Stimulated activated CD4-positive, alpha-beta T cell treated with anti-CD3 and anti-CD28 coated beads, Interleukin-1b, Interleukin-23, amount 100 ng/mL, for 48 hours (primary cell): ENCODE measurements around the gene WBP1.
"Not testable (repeated sequence)": the region's sequence is repeated elsewhere in the genome, so short reads cannot be mapped to it uniquely, and the experiment has no call there.

Experiments used
- DNase-seq: peaks from one replicate; pipeline ENCODE4 v3.0.0-alpha.2; 2020

Gene WBP1

GRCh38 chr2:74457129-74457548 lies 1.1 kb upstream of the WBP1 start:
- DNase-seq: no peak

GRCh38 chr2:74457549-74458131 lies 598 bp upstream of the WBP1 start:
- DNase-seq: peak; percentile 82

GRCh38 chr2:74458938-74459363 lies 713 bp downstream of the WBP1 start:
- DNase-seq: no peak

- DNase-seq: not testable (repeated sequence)
Measured at GRCh38 chr2:74459503-74460118, 1.4 kb downstream of the WBP1 start.

GRCh38 chr2:74460187-74460586 lies 1.9 kb downstream of the WBP1 start:
- DNase-seq: not testable (repeated sequence)

- no peak for DNase-seq
Measured at GRCh38 chr2:74461187-74462053, 3.2 kb downstream of the WBP1 start.

- DNase-seq: no peak
Measured at GRCh38 chr2:74462054-74462785, 4.0 kb downstream of the WBP1 start.

- DNase-seq: no peak
Measured at GRCh38 chr2:74462786-74463105, 4.5 kb downstream of the WBP1 start.

- no peak for DNase-seq
Measured at GRCh38 chr2:74464406-74464805, 6.2 kb downstream of the WBP1 start.

GRCh38 chr2:74470742-74471141 lies 12.5 kb downstream of the WBP1 start:
- DNase-seq: not testable (repeated sequence)

GRCh38 chr2:74471332-74472065 lies 13.3 kb downstream of the WBP1 start:
- DNase-seq: no peak

GRCh38 chr2:74472086-74472944 lies 14.1 kb downstream of the WBP1 start, which contains the start of gene MRPL53:
MRPL53 (minus strand) TSS chr2:74472680; CDS start chr2:74472660, 20 bp downstream.
- DNase-seq: peak; percentile 94

GRCh38 chr2:74472945-74473258 lies 14.7 kb downstream of the WBP1 start:
- no peak for DNase-seq

- DNase-seq: no peak
Measured at GRCh38 chr2:74474481-74474880, 16.2 kb downstream of the WBP1 start.

- no peak for DNase-seq
Measured at GRCh38 chr2:74474899-74475298, 16.7 kb downstream of the WBP1 start.

- no peak for DNase-seq
Measured at GRCh38 chr2:74481431-74481830, 23.2 kb downstream of the WBP1 start.

GRCh38 chr2:74481961-74482800 lies 23.9 kb downstream of the WBP1 start:
- peak; percentile 58 for DNase-seq

GRCh38 chr2:74482801-74483674 lies 24.8 kb downstream of the WBP1 start, which contains the start of the genes CCDC142 and TTC31:
CCDC142 (minus strand) TSS chr2:74482998; CDS start chr2:74482837, 161 bp downstream.
TTC31 (plus strand) TSS chr2:74483081; CDS start chr2:74483096, 15 bp downstream.
- DNase-seq: peak; percentile 94

- not testable (repeated sequence) for DNase-seq
Measured at GRCh38 chr2:74483675-74484164, 25.5 kb downstream of the WBP1 start.
